Measurements from ENCODE around the gene ABCB4. TPM values are rescaled to one million over a fixed set of nuclear protein-coding genes. Genes with fewer than 3 reads are reported as not detected.

ABCB4 gene
- total RNA-seq, 4 donors from 2014 or later: 0.08 to 2.1 (median 0.76) TPM

DNA sequence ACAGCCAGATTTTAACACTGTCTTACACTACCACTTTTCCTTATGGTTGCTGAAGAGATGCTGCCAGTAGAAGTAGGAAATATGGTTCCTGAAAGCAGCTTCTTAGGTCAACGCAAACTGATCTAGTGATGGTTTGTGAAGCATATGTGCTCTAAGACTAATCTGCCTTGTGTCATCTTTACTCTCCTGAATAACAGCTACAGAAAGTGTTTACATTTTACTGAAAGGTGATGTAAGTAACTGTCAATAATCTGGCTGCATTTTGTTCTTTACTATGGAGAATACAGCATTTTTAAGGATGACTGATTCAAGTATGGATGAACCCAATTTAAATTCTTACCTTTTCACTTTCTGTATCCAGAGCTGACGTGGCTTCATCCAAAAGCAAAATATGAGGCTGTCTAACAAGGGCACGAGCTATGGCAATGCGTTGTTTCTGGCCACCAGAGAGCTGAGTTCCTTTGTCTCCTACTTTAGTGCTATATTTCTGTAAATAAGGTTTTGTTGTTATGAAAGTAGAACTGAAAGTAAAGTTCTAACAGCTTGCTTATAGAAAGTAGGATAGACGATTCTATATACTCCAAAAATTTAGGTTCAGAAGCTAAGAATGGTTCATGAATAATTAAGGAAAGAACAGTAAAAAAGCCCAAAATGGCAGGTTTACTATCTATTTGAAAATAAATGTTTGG lies 30.2 kb upstream of the ABCB4 start:
- intact Hi-C loops (cut with DNase I; ENCODE audit: low total_unique reads): no loop called here
- H3K4me3 ChIP-seq (ENCODE audit: low read depth, poor library complexity, severe bottlenecking): no peak overlapping the region
- no peak for DNase-seq (ENCODE audit: low spot score in 2 of 2)
- TF ChIP-seq POLR2A (IDR thresholded peaks at IDR 0.05): no peak
- TF ChIP-seq, protein P1, sequence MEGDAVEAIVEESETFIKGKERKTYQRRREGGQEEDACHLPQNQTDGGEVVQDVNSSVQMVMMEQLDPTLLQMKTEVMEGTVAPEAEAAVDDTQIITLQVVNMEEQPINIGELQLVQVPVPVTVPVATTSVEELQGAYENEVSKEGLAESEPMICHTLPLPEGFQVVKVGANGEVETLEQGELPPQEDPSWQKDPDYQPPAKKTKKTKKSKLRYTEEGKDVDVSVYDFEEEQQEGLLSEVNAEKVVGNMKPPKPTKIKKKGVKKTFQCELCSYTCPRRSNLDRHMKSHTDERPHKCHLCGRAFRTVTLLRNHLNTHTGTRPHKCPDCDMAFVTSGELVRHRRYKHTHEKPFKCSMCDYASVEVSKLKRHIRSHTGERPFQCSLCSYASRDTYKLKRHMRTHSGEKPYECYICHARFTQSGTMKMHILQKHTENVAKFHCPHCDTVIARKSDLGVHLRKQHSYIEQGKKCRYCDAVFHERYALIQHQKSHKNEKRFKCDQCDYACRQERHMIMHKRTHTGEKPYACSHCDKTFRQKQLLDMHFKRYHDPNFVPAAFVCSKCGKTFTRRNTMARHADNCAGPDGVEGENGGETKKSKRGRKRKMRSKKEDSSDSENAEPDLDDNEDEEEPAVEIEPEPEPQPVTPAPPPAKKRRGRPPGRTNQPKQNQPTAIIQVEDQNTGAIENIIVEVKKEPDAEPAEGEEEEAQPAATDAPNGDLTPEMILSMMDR (IDR thresholded peaks at IDR 0.05): no peak
- 80 to 83% methylated on average over 5 of the region's 5 CpGs for WGBS, 2 donors

DNA sequence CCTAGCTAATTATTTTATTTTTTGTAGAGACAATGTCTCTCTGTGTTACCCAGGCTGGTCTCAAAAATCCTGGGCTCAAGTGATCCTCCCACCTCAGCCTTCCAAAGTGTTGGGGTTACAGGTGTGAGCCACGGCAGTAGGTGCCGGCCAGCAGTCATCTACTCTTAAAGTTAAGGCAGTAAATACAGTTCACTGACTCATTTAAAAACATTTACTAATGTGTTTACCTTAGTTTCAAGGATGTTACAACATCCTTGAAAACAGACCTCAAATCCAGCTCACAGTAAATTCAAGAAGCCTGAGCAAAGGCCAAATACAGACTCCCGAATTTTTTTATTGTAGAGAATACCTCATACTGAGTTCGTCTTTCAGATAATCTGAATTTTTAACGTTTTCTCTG lies 29.6 kb upstream of the ABCB4 start:
- H3K4me3 ChIP-seq (ENCODE audit: low read depth, poor library complexity, severe bottlenecking): no peak overlapping the region
- no peak for TF ChIP-seq POLR2A (IDR thresholded peaks at IDR 0.05)
- TF ChIP-seq, protein P1 (IDR thresholded peaks at IDR 0.05): no peak
- intact Hi-C loops (cut with DNase I; ENCODE audit: low total_unique reads): no loop called here
- 82 to 87% methylated on average over 5 of the region's 5 CpGs for WGBS, 2 donors
- DNase-seq (ENCODE audit: low spot score in 2 of 2): no peak

DNA sequence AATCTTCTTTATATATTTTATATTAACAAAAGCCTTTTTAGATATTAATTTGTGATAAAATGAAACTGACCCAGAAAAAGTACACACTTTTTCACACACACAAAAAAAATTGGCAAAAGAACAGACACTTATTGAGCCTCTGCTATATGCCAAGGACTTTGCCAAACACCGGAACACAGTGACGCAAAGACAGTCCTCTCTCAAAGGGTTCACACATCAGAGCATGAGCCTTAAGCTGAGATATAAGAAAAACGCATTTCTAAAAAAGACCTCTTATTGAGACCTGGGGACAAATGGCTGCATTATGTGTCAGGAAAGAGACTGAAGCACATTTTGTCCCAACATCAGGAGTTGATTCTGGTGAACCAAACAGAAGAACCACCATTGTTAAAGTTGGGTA lies 24.0 kb upstream of the ABCB4 start:
- intact Hi-C loops (cut with DNase I; ENCODE audit: low total_unique reads): no loop called here
- TF ChIP-seq, protein P1 (IDR thresholded peaks at IDR 0.05): no peak
- no peak for TF ChIP-seq POLR2A (IDR thresholded peaks at IDR 0.05)
- no peak for DNase-seq (ENCODE audit: low spot score in 2 of 2)
- WGBS, 2 donors: 80% methylated on average over 3 of the region's 3 CpGs
- no peak overlapping the region for H3K4me3 ChIP-seq (ENCODE audit: low read depth, poor library complexity, severe bottlenecking)

DNA sequence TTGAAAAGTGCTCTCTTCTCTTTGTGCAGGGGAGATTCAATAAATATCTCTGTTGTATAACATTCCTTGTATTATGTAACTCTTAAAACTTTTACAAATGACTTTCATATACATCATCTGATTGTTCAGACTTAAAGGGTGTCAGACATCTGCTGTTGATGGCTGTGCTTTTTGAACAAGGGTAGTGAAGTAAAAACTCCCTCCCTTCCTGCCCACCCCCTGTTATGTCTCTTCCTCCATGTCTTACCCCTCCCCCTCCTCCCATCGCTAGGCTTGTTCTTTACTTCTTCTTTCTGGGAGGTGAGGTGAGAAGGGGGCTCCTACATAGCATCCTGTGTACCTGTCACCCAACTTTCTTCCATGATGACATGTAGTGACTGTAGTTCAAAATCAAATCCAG lies 23.4 kb upstream of the ABCB4 start:
- no peak overlapping the region for H3K4me3 ChIP-seq (ENCODE audit: low read depth, poor library complexity, severe bottlenecking)
- TF ChIP-seq POLR2A (IDR thresholded peaks at IDR 0.05): no peak
- TF ChIP-seq, protein P1 (IDR thresholded peaks at IDR 0.05): no peak
- intact Hi-C loops (cut with DNase I; ENCODE audit: low total_unique reads): no loop called here
- WGBS, 2 donors: 64 to 73% methylated on average over 1 of the region's 1 CpG
- DNase-seq (ENCODE audit: low spot score in 2 of 2): no peak

DNA sequence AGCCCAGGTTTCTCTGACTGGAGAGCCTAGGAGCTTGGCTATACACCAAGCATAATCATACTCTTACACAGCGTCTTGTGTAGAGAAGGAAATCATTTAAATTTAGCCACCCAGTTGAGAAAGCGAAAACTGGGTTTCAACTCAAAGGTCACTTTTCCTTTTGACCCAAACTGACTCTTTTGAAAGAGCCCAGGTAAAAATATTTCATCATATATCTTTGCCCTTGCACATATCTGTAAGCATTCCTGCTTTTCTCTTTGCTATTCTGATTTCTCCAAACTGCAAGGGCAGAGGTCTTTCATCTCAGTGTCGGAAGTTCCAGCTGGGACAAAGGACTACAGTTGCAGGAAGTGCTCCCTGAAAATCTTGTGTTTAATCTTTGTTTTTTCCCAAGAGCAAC lies 22.0 kb upstream of the ABCB4 start:
- no peak for DNase-seq (ENCODE audit: low spot score in 2 of 2)
- intact Hi-C loops (cut with DNase I; ENCODE audit: low total_unique reads): no loop called here

More for the DNA sequence above, 22.0 kb upstream of the ABCB4 start:
- 81 to 86% methylated on average over 3 of the region's 3 CpGs for WGBS, 2 donors
- TF ChIP-seq POLR2A (IDR thresholded peaks at IDR 0.05): no peak
- TF ChIP-seq, protein P1 (IDR thresholded peaks at IDR 0.05): no peak
- no peak overlapping the region for H3K4me3 ChIP-seq (ENCODE audit: low read depth, poor library complexity, severe bottlenecking)

Data from lower leg skin (tissue), 4 donors.